Loucy (cell line): ENCODE results near the gene NLGN1.

ENCODE experiments used
- EZH2phosphoT487 ChIP-seq: fragments of 200-600 bp; IDR thresholded peaks from 2 replicates; pipeline ENCODE4 v1.6.1; 2018; ENCODE audit warnings: antibody characterized with exemption, mild to moderate bottlenecking, moderate library complexity, borderline replicate concordance
- TF ChIP-seq, protein P1 (sequence below): fragments of 200-600 bp; sonication (generic); conservative IDR thresholded peaks from 2 replicates; pipeline ENCODE4 v1.5.1; 2014; ENCODE audit warnings: mild to moderate bottlenecking, antibody characterized with exemption, low read length

DNA sequence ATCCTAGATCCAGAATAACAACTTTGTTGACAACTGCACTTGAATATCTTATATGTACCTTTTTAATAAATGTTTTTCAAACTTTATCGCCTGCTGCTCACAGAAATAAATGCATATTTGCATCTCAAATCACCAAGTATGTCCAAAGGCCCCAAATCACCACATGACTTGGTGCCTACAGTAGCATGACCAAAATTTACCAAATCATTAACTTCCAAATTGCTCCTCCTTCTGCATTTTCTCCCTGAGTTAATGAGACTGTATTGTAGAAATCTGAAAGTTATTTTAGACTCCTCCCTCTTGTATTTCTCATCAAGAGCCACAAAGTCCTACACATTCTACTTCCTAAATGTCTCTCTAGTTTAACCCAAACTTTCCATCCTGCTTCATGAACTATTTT, 826.1 kb downstream of the NLGN1 start:
- TF ChIP-seq, protein P1, sequence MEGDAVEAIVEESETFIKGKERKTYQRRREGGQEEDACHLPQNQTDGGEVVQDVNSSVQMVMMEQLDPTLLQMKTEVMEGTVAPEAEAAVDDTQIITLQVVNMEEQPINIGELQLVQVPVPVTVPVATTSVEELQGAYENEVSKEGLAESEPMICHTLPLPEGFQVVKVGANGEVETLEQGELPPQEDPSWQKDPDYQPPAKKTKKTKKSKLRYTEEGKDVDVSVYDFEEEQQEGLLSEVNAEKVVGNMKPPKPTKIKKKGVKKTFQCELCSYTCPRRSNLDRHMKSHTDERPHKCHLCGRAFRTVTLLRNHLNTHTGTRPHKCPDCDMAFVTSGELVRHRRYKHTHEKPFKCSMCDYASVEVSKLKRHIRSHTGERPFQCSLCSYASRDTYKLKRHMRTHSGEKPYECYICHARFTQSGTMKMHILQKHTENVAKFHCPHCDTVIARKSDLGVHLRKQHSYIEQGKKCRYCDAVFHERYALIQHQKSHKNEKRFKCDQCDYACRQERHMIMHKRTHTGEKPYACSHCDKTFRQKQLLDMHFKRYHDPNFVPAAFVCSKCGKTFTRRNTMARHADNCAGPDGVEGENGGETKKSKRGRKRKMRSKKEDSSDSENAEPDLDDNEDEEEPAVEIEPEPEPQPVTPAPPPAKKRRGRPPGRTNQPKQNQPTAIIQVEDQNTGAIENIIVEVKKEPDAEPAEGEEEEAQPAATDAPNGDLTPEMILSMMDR: no peak
- no peak for TF ChIP-seq EZH2phosphoT487
